Measurements from ENCODE around the gene DOK5.

DNA sequence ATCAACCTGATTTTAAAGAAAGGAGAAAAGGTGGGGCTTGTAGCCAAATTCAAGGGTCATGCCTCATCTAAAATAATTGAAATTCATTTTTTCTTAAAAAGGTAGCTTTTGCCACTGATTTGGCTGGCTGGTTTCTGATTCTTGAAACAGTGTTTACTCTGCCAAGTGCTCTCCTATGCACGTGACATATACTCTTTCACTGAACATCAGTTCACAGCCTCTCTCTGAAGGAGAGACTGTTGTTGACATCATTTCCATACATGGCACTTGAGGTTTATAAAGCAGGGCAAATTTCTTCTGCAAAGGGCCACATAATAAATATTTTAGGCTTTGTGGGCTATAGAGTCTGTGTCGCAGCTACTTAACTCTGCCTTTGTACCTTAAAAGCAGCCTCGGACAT lies 40.4 kb upstream of the DOK5 start:
- TF ChIP-seq, protein P1, sequence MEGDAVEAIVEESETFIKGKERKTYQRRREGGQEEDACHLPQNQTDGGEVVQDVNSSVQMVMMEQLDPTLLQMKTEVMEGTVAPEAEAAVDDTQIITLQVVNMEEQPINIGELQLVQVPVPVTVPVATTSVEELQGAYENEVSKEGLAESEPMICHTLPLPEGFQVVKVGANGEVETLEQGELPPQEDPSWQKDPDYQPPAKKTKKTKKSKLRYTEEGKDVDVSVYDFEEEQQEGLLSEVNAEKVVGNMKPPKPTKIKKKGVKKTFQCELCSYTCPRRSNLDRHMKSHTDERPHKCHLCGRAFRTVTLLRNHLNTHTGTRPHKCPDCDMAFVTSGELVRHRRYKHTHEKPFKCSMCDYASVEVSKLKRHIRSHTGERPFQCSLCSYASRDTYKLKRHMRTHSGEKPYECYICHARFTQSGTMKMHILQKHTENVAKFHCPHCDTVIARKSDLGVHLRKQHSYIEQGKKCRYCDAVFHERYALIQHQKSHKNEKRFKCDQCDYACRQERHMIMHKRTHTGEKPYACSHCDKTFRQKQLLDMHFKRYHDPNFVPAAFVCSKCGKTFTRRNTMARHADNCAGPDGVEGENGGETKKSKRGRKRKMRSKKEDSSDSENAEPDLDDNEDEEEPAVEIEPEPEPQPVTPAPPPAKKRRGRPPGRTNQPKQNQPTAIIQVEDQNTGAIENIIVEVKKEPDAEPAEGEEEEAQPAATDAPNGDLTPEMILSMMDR (IDR thresholded peaks at IDR 0.05; ENCODE audit: insufficient read depth, low read length, poor library complexity, severe bottlenecking), result no peak
- no peak for TF ChIP-seq EZH2phosphoT487 (conservative IDR thresholded peaks at IDR 0.05; ENCODE audit: low read length)

Data from SU-DHL-6 (cell line).